HFF-Myc (cell line): Measurements from ENCODE around the gene PPL.

ENCODE experiments used
- DNase-seq: peaks from one replicate; pipeline ENCODE4 v3.0.0-alpha.2; 2011; ENCODE audit warnings: low read depth; ENCODE audit errors: extremely low read depth
- H3K4me3 ChIP-seq: replicated peaks from 2 replicates; pipeline ENCODE4 v1.5.1; 2011; ENCODE audit warnings: low read depth, mild to moderate bottlenecking, control low read depth, low read length
- TF ChIP-seq, protein P1 (sequence below): IDR thresholded peaks from 2 replicates; pipeline ENCODE4 v1.5.1; 2012; ENCODE audit warnings: mild to moderate bottlenecking, low read depth, low read length, control low read depth; ENCODE audit errors: missing control alignments

PPL gene

GRCh38 chr16:4936991-4937781, at the start of gene PPL:
Gene PPL (minus strand): TSS chr16:4937148. CDS start chr16:4937045, 103 bp downstream.
- TF ChIP-seq, protein P1, sequence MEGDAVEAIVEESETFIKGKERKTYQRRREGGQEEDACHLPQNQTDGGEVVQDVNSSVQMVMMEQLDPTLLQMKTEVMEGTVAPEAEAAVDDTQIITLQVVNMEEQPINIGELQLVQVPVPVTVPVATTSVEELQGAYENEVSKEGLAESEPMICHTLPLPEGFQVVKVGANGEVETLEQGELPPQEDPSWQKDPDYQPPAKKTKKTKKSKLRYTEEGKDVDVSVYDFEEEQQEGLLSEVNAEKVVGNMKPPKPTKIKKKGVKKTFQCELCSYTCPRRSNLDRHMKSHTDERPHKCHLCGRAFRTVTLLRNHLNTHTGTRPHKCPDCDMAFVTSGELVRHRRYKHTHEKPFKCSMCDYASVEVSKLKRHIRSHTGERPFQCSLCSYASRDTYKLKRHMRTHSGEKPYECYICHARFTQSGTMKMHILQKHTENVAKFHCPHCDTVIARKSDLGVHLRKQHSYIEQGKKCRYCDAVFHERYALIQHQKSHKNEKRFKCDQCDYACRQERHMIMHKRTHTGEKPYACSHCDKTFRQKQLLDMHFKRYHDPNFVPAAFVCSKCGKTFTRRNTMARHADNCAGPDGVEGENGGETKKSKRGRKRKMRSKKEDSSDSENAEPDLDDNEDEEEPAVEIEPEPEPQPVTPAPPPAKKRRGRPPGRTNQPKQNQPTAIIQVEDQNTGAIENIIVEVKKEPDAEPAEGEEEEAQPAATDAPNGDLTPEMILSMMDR, result no peak
- H3K4me3 ChIP-seq, result peak within 1 kb of the TSS; percentile 49
- DNase-seq, result no peak

DNA sequence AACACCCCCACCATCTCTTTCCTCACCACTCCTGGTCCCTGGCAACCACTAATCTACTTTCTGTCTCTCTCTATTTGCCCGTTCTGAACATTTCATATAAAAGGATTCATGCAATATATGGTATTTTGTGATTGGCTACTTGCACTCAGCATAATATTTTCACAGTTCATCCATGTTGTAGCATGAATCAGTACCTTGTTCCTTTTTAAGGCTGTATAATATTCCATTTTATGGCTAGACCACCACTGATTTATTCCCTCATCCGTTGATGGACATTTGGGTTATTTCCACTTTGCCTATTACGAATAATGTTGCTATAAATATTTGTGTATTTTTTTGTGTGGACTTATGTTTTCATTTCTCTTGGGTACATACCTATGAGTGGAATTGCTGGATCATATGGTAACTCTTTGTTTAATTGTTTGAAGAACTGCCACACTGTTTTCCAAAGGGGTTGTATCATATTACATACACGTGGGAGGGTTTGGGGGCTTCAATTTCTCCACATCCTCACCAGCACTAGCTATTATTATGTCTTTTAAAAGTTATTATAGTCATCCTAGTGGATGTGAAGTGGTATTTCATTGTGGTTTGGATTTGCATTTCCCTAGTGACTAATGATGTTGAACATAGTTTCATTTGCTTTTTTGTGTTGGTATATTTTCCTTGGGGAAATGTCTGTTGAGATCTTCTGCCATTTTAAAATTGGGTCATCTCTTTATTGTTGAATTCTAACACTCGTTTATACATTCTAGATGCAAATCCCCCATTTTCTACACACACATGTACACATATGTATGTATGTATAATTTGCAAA, 47.4 kb upstream of the PPL start:
- TF ChIP-seq, protein P1, result no peak
- no peak for DNase-seq
- H3K4me3 ChIP-seq, result no peak overlapping the region

GRCh38 chr16:4982056-4982867, 45.3 kb upstream of the PPL start:
- H3K4me3 ChIP-seq, result no peak overlapping the region
- TF ChIP-seq, protein P1, result no peak
- no peak for DNase-seq

DNA sequence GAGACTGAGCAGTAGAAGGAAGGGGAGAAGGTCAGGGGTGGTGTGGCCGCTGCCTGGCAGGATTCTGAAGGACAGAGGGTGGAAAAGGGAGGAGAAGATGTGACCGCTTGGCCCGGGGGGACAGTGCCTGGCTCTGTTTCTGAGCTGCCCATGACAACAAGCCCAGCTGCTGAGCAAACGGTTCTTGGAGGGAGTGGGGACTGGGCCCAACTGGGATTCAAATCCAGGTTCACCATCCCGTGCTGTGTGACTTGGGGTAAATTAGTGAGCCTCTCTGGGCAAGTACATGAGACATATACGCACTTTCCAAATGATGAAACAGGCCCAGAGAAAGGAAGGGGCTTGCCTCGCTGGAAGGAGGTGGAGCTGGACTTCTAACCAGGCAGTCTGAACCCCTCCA, 44.5 kb upstream of the PPL start:
- TF ChIP-seq, protein P1, result no peak
- DNase-seq, result no peak
- H3K4me3 ChIP-seq, result no peak overlapping the region

DNA sequence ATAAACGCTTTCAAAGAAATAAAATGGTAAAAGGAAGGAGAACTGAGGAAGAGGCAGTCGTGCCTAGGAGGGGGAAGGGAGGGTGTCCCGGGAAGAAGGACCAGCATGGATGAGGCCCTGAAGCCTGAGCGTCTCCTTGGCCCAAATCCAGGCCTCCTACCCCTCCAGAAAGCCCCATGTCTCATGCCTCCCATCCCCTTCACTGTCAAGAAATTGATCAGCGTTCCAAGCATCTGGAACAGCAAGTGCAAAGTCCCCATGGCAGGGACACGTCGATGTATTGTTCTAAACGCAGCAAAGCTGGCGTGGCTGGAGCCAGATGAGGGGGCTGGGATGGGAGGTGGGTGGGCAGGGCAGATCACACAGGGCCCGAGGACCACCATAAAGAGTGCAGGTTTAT, 43.7 kb upstream of the PPL start:
- TF ChIP-seq, protein P1, result no peak
- DNase-seq, result no peak
- H3K4me3 ChIP-seq, result no peak overlapping the region
